Measurements from ENCODE around the gene ZNF689. TPM values are rescaled to one million over a fixed set of nuclear protein-coding genes. Genes with fewer than 3 reads are reported as not detected.
A peak's percentile ranks its signal among the peaks of the same experiment; 100 is the strongest.

ZNF689 gene
- total and polyA plus RNA-seq, 2 of the 13 experiments (the other 11 are each of a cell fraction or from before 2014, with no cell fraction given) = 9.7 to 19.5 TPM

DNA sequence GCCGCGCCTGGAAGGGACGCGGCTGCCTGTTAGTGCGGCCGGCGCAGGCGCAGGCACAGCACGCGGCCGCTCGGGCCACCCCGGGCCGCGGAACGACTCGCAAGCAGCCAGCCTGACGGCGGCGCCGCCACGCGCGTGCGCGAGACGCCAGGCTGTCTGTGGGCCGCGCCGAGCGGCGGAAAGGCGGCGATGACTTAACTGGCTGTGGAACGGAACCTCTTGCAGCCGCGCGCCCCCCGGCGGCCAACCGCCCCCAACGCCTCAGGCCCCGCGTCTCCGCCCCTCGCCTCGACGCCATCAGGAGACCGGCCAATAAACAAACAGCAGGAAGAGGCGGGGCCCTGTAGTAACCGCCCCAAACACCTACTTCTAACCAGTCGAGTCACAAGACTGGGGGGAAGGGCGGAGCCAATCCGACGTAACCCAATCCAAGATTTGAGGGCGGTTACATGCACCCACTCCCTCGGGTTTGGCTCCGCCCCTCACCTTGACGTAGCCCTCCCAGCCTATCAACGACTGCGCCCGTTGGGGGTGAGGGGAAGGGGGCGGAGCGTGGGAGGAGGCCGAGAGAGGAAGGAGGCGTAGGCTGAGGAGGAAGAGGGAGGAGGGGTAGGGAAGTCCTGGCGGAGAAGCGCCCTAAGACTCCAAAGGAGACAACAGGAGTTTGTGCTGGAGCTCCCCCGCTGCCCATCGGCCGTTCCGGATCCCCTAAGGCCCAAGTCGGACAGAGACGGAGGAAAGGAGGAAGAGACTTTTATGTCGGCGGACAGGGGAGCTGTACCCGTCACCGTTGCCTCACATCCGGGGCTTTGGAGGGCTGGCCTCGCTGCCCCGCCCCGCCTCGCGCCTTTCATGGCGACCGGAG, 47.9 kb upstream of the ZNF689 start, which contains the start of gene FBRS (continued):
- TF ChIP-seq, protein P1, sequence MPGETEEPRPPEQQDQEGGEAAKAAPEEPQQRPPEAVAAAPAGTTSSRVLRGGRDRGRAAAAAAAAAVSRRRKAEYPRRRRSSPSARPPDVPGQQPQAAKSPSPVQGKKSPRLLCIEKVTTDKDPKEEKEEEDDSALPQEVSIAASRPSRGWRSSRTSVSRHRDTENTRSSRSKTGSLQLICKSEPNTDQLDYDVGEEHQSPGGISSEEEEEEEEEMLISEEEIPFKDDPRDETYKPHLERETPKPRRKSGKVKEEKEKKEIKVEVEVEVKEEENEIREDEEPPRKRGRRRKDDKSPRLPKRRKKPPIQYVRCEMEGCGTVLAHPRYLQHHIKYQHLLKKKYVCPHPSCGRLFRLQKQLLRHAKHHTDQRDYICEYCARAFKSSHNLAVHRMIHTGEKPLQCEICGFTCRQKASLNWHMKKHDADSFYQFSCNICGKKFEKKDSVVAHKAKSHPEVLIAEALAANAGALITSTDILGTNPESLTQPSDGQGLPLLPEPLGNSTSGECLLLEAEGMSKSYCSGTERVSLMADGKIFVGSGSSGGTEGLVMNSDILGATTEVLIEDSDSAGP (CRISPR knock-in tag; IDR thresholded peaks at IDR 0.05; ENCODE audit: borderline replicate concordance) = no peak; the same call in 1 of the 2 replicates
- TF ChIP-seq E2F5 (CRISPR knock-in tag; conservative IDR thresholded peaks at IDR 0.05) (0 out of 2 replicates have a peak, but pooled peaks have one; percentile 34), ZNF577 (CRISPR knock-in tag; IDR thresholded peaks at IDR 0.05; ENCODE audit: borderline replicate concordance, low read depth) (no peak), ZBTB34 (CRISPR knock-in tag; IDR thresholded peaks at IDR 0.05) (no peak), SALL2 (CRISPR knock-in tag; IDR thresholded peaks at IDR 0.05) (peak; percentile 67; the same call in 1 of the 2 replicates), ZNF225 (CRISPR knock-in tag; IDR thresholded peaks at IDR 0.05) (no peak; the same call in 1 of the 2 replicates), NFYC (CRISPR knock-in tag; IDR thresholded peaks at IDR 0.05) (peak; percentile 92), TCF12 (IDR thresholded peaks at IDR 0.05) (no peak), TCF12 (CRISPR knock-in tag; IDR thresholded peaks at IDR 0.05) (peak; percentile 5; the same call in 1 of the 2 replicates), MAFG (CRISPR knock-in tag; IDR thresholded peaks at IDR 0.05) (no peak), RBM22 (optimal IDR thresholded peaks at IDR 0.05; ENCODE audit: low read length) (peak; percentile 12), ZFP36L1 (CRISPR knock-in tag; IDR thresholded peaks at IDR 0.05) (no peak), ZNF776 (CRISPR knock-in tag; IDR thresholded peaks at IDR 0.05) (peak; percentile 60), ZNF496 (CRISPR knock-in tag; IDR thresholded peaks at IDR 0.05; ENCODE audit: insufficient replicate concordance) (no peak), STAG1 (CRISPR knock-in tag; IDR thresholded peaks at IDR 0.05) (peak; percentile 86)
- TF ChIP-seq, protein P2, sequence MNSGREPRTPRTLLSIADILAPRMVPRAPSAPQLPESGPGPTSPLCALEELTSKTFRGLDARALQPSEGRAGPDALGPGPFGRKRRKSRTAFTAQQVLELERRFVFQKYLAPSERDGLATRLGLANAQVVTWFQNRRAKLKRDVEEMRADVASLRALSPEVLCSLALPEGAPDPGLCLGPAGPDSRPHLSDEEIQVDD (CRISPR knock-in tag; IDR thresholded peaks at IDR 0.05; ENCODE audit: borderline replicate concordance) = peak; percentile 35; the same call in 1 of the 2 replicates
- TF ChIP-seq, protein P3, sequence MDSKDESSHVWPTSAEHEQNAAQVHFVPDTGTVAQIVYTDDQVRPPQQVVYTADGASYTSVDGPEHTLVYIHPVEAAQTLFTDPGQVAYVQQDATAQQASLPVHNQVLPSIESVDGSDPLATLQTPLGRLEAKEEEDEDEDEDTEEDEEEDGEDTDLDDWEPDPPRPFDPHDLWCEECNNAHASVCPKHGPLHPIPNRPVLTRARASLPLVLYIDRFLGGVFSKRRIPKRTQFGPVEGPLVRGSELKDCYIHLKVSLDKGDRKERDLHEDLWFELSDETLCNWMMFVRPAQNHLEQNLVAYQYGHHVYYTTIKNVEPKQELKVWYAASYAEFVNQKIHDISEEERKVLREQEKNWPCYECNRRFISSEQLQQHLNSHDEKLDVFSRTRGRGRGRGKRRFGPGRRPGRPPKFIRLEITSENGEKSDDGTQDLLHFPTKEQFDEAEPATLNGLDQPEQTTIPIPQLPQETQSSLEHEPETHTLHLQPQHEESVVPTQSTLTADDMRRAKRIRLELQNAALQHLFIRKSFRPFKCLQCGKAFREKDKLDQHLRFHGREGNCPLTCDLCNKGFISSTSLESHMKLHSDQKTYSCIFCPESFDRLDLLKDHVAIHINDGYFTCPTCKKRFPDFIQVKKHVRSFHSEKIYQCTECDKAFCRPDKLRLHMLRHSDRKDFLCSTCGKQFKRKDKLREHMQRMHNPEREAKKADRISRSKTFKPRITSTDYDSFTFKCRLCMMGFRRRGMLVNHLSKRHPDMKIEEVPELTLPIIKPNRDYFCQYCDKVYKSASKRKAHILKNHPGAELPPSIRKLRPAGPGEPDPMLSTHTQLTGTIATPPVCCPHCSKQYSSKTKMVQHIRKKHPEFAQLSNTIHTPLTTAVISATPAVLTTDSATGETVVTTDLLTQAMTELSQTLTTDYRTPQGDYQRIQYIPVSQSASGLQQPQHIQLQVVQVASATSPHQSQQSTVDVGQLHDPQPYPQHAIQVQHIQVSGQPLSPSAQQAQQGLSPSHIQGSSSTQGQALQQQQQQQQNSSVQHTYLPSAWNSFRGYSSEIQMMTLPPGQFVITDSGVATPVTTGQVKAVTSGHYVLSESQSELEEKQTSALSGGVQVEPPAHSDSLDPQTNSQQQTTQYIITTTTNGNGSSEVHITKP (CRISPR knock-in tag; IDR thresholded peaks at IDR 0.05; ENCODE audit: low read depth) = no peak
- TF ChIP-seq, protein P4, sequence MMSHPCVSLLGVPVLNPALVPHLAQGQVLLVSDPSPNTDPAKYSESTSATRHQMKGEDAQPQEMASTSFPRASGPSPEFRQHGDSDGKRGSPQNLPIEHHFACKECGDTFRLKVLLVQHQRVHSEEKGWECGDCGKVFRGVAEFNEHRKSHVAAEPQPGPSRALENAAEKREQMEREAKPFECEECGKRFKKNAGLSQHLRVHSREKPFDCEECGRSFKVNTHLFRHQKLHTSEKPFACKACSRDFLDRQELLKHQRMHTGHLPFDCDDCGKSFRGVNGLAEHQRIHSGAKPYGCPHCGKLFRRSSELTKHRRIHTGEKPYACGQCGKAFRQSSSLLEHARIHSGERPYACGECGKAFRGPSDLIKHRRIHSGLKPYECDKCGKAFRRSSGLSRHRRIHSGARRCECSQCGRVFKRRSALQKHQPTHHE (CRISPR knock-in tag; IDR thresholded peaks at IDR 0.05; ENCODE audit: borderline replicate concordance) = peak; percentile 82

Data from HepG2 (cell line).